Endothelial cell of umbilical vein (primary cell): Measurements from ENCODE around the gene FAM221B.

Experiments used
- GATA2 ChIP-seq: IDR thresholded peaks from 2 replicates; pipeline ENCODE4 v1.7.0; 2011; ENCODE audit warnings: low read depth, mild to moderate bottlenecking, moderate library complexity, mixed read lengths, low read length; ENCODE audit not compliant: insufficient read length, insufficient read depth
- JUN ChIP-seq: IDR thresholded peaks from 2 replicates; pipeline ENCODE4 v1.6.1; 2011; ENCODE audit warnings: borderline replicate concordance, low read depth; ENCODE audit not compliant: insufficient read length, insufficient read depth
- MAX ChIP-seq: IDR thresholded peaks from 2 replicates; pipeline ENCODE4 v1.6.1; 2011; ENCODE audit not compliant: insufficient read depth, insufficient read length
- POLR2A ChIP-seq: IDR thresholded peaks from 2 replicates; pipeline ENCODE4 v1.6.1; 2012; ENCODE audit warnings: low read depth, mild to moderate bottlenecking, control low read depth, low read length
- POLR2AphosphoS5 ChIP-seq: IDR thresholded peaks from 2 replicates; pipeline ENCODE4 v1.6.1; 2012; ENCODE audit warnings: low read depth, mild to moderate bottlenecking, control low read depth, low read length, moderate library complexity; ENCODE audit not compliant: insufficient read depth
- TF ChIP-seq, protein P1 (sequence below), 2 donors: IDR thresholded peaks; 1 replicate in 1 of 2; 2 replicates in 1 of 2; pipeline ENCODE4 v1.5.1; 2011; ENCODE audit warnings: low read length in 2 of 2, mild to moderate bottlenecking in 2 of 2, moderate library complexity in 2 of 2, control low read depth in 1 of 2, inconsistent platforms in 1 of 2, low read depth in 1 of 2; ENCODE audit not compliant: insufficient read depth in 1 of 2; ENCODE audit errors: extremely low read depth in 1 of 2

- TF ChIP-seq, protein P1, sequence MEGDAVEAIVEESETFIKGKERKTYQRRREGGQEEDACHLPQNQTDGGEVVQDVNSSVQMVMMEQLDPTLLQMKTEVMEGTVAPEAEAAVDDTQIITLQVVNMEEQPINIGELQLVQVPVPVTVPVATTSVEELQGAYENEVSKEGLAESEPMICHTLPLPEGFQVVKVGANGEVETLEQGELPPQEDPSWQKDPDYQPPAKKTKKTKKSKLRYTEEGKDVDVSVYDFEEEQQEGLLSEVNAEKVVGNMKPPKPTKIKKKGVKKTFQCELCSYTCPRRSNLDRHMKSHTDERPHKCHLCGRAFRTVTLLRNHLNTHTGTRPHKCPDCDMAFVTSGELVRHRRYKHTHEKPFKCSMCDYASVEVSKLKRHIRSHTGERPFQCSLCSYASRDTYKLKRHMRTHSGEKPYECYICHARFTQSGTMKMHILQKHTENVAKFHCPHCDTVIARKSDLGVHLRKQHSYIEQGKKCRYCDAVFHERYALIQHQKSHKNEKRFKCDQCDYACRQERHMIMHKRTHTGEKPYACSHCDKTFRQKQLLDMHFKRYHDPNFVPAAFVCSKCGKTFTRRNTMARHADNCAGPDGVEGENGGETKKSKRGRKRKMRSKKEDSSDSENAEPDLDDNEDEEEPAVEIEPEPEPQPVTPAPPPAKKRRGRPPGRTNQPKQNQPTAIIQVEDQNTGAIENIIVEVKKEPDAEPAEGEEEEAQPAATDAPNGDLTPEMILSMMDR (IDR thresholded peaks at IDR 0.05; ENCODE audit: extremely low read depth in 1 of 2, insufficient read depth in 1 of 2, low read depth in 1 of 2, low read length in 2 of 2): no peak
- TF ChIP-seq POLR2A: no peak
- no peak for TF ChIP-seq POLR2AphosphoS5
- no peak for TF ChIP-seq JUN
- no peak for TF ChIP-seq MAX
- TF ChIP-seq GATA2: no peak
These were observed 53.5 kb downstream of the FAM221B start for GRCh38 chr9:35774907-35775635.
